Tibial nerve (tissue), 3 donors: ENCODE data around the gene GPD1L.

Experiments
- POLR2A ChIP-seq, 2 donors: fragments of 450-650 bp; IDR thresholded peaks; one replicate each; pipeline ENCODE4 v1.6.1; 2017; ENCODE audit warnings: antibody characterized with exemption in 2 of 2, mild to moderate bottlenecking in 2 of 2, moderate library complexity in 2 of 2
- TF ChIP-seq, protein P1 (sequence below), 5 experiments: fragments of 200-600 bp in 3 of 5; fragments of 450-650 bp in 2 of 5; sonication (generic) in 3 of 5; IDR thresholded peaks; one replicate each; pipeline ENCODE4 v1.5.1; 2016 to 2019; ENCODE audit warnings: antibody characterized with exemption in 5 of 5, mild to moderate bottlenecking in 3 of 5, moderate library complexity in 2 of 5

DNA sequence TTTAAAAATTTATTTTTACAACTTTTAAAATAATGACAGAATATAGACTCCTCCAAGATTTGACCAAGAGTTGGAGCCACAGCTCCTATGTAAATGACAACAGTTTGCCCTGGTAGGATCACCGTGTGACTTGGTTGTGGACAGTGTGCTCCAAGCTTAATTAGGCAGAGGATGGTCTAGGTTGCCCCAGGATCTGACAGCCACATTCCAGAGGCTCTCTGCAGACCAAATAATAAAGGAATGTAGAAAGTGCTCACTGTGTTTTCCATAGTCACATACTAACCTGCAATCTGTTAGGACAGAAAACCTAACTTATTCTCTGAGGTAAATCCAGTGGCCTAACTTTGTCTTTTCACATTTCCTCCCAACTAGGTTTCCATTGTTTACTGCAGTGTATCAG, 59.0 kb downstream of the GPD1L start:
- TF ChIP-seq, protein P1, sequence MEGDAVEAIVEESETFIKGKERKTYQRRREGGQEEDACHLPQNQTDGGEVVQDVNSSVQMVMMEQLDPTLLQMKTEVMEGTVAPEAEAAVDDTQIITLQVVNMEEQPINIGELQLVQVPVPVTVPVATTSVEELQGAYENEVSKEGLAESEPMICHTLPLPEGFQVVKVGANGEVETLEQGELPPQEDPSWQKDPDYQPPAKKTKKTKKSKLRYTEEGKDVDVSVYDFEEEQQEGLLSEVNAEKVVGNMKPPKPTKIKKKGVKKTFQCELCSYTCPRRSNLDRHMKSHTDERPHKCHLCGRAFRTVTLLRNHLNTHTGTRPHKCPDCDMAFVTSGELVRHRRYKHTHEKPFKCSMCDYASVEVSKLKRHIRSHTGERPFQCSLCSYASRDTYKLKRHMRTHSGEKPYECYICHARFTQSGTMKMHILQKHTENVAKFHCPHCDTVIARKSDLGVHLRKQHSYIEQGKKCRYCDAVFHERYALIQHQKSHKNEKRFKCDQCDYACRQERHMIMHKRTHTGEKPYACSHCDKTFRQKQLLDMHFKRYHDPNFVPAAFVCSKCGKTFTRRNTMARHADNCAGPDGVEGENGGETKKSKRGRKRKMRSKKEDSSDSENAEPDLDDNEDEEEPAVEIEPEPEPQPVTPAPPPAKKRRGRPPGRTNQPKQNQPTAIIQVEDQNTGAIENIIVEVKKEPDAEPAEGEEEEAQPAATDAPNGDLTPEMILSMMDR (IDR thresholded peaks at IDR 0.05), result no peak
- TF ChIP-seq POLR2A (IDR thresholded peaks at IDR 0.05), result no peak
